ENCODE data around the gene SUN1. TPM values are rescaled to one million over a fixed set of nuclear protein-coding genes. Genes with fewer than 3 reads are reported as not detected.

Gene SUN1, protein sequence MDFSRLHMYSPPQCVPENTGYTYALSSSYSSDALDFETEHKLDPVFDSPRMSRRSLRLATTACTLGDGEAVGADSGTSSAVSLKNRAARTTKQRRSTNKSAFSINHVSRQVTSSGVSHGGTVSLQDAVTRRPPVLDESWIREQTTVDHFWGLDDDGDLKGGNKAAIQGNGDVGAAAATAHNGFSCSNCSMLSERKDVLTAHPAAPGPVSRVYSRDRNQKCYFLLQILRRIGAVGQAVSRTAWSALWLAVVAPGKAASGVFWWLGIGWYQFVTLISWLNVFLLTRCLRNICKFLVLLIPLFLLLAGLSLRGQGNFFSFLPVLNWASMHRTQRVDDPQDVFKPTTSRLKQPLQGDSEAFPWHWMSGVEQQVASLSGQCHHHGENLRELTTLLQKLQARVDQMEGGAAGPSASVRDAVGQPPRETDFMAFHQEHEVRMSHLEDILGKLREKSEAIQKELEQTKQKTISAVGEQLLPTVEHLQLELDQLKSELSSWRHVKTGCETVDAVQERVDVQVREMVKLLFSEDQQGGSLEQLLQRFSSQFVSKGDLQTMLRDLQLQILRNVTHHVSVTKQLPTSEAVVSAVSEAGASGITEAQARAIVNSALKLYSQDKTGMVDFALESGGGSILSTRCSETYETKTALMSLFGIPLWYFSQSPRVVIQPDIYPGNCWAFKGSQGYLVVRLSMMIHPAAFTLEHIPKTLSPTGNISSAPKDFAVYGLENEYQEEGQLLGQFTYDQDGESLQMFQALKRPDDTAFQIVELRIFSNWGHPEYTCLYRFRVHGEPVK
- 128 TPM for polyA plus RNA-seq
- long read RNA-seq, donor 1, partial matches to known transcripts = 0 of 4 reads
- long read RNA-seq, donor 1, other reads (novel, unspliced or antisense) = 0 of 4 reads
- long read RNA-seq, donor 2, full-length matches to known transcripts = 9 of 28 reads
- long read RNA-seq, donor 2, partial matches to known transcripts = 19 of 28 reads
- long read RNA-seq, donor 2, other reads (novel, unspliced or antisense) = 0 of 28 reads
- long read RNA-seq, donor 3, partial matches to known transcripts = 16 of 20 reads
- long read RNA-seq, donor 3, other reads (novel, unspliced or antisense) = 0 of 20 reads
- long read RNA-seq, donor 4, partial matches to known transcripts = 6 of 6 reads
- long read RNA-seq, donor 4, other reads (novel, unspliced or antisense) = 0 of 6 reads
- long read RNA-seq, donor 5, full-length matches to known transcripts = 3 of 3 reads
- long read RNA-seq, donor 5, partial matches to known transcripts = 0 of 3 reads
- long read RNA-seq, donor 5, other reads (novel, unspliced or antisense) = 0 of 3 reads
- long read RNA-seq, donor 6, partial matches to known transcripts = 0 of 5 reads
- long read RNA-seq, donor 6, other reads (novel, unspliced or antisense) = 0 of 5 reads
- long read RNA-seq, donor 7, partial matches to known transcripts = 0 of 2 reads
- long read RNA-seq, donor 7, other reads (novel, unspliced or antisense) = 0 of 2 reads
- long read RNA-seq, donor 8, partial matches to known transcripts = 24 of 46 reads
- long read RNA-seq, donor 8, other reads (novel, unspliced or antisense) = 17 of 46 reads
- long read RNA-seq, donor 9, partial matches to known transcripts = 0 of 7 reads
- long read RNA-seq, donor 9, other reads (novel, unspliced or antisense) = 0 of 7 reads
- long read RNA-seq, donor 10, full-length matches to known transcripts = 3 of 9 reads
- long read RNA-seq, donor 10, partial matches to known transcripts = 6 of 9 reads
- long read RNA-seq, donor 10, other reads (novel, unspliced or antisense) = 0 of 9 reads
- long read RNA-seq, donor 11, partial matches to known transcripts = 0 of 4 reads
- long read RNA-seq, donor 11, other reads (novel, unspliced or antisense) = 0 of 4 reads

DNA sequence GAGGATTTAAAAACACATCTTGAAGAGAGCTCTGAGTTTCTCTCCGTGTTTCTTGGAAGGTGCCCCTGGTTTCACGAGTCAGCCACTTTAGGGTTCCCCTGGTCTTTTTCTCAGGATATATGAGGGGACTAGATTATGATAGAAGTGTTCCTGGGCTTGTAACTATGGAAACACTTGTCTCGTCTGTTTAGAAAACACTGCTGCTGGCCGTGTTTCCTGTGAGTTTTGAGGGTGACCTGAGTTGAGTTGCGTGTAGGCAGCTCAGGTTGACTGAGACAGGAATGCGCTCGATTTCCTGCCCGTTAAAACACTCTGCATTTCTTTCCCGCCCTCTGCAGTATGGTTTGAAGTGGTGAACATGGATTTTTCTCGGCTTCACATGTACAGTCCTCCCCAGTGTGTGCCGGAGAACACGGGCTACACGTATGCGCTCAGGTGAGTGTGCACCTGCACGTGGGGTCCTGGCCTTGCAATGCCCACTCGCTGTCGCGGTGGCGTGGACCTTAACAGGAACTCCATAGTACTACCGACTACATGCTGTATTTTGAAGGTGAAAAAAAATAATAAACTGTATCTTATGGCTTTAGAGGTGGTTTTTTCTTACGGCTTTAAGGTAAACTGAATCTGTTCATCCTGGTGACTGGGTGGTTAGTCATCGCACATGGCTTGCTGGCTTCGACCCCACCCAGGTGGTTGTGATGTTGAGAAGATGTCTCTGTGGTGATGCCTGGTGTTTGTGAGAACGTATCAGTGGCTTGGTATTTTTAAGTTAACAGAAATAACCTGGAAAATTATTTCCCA is at the start of gene SUN1:
Gene SUN1 (plus strand): TSS at position 310 of the 801 bp plus-strand sequence. CDS start 49 bp downstream, at position 359.
- Histone ChIP-seq H3K27ac (ENCODE audit: low read length) (peak within 1 kb of the TSS; percentile 46), H3K4me3 (ENCODE audit: low read length) (no peak within 1 kb of the TSS), H3K36me3 (ENCODE audit: control insufficient read depth, insufficient read depth, low read length) (peaks cover 30% of the 10 kb centered on the region), H3K4me1 (ENCODE audit: control insufficient read depth, insufficient read depth, low read length) (peaks cover 6% of the 10 kb centered on the region), H3K9me3 (ENCODE audit: control insufficient read depth, low read depth, low read length) (no peaks in the 10 kb centered on the region), H3K27me3 (ENCODE audit: control insufficient read depth, insufficient read depth, low read length) (no peaks in the 10 kb centered on the region)
- no peak for DNase-seq
- 40% methylated on average over 1 of the region's 24 CpGs for WGBS (ENCODE audit: insufficient coverage, low lambda C conversion rate)

DNA sequence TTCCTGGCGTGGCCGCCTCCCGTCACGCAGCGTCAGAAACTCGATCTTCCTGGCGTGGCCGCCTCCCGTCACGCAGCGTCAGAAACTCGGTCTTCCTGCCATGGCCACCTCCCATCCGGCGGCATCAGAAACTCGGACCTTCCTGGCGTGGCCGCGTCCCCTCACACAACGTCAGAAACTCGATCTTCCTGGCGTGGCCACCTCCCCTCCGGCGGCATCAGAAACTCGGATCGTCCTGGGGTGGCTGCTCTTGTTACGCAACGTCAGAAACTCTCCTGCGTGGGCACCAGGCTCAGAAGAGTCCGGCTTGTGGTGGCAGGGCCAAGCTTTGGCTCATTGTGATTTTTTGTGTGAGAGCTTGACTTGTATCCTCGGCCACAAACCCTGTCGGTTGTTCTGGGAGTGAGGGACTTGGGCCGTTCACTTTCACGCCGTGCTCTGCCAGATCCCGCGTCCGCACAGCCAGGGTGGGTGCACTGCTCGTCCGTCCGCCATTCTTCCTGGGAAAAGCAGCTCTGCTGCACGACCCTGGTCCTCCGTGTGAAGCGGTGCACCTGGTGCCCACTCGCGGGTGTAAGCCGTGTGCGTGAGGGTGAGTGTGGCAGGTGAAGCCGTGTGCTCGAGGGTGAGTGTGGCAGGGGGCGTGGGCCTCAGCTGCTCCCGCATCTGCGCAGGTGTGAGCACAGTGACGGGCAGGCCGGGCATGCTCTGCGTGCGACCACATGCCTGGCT is 49.4 kb upstream of the SUN1 start:
- WGBS (ENCODE audit: insufficient coverage, low lambda C conversion rate) = 93% methylated on average over 3 of the region's 56 CpGs
- Histone ChIP-seq H3K9me3 (ENCODE audit: control insufficient read depth, low read depth, low read length) (peaks cover 11% of the 10 kb centered on the region), H3K4me1 (ENCODE audit: control insufficient read depth, insufficient read depth, low read length) (no peaks in the 10 kb centered on the region), H3K36me3 (ENCODE audit: control insufficient read depth, insufficient read depth, low read length) (peaks cover 75% of the 10 kb centered on the region), H3K27me3 (ENCODE audit: control insufficient read depth, insufficient read depth, low read length) (no peaks in the 10 kb centered on the region), H3K27ac (ENCODE audit: low read length) (no peak overlapping the region), H3K4me3 (ENCODE audit: low read length) (no peak overlapping the region)
- no peak for DNase-seq

DNA sequence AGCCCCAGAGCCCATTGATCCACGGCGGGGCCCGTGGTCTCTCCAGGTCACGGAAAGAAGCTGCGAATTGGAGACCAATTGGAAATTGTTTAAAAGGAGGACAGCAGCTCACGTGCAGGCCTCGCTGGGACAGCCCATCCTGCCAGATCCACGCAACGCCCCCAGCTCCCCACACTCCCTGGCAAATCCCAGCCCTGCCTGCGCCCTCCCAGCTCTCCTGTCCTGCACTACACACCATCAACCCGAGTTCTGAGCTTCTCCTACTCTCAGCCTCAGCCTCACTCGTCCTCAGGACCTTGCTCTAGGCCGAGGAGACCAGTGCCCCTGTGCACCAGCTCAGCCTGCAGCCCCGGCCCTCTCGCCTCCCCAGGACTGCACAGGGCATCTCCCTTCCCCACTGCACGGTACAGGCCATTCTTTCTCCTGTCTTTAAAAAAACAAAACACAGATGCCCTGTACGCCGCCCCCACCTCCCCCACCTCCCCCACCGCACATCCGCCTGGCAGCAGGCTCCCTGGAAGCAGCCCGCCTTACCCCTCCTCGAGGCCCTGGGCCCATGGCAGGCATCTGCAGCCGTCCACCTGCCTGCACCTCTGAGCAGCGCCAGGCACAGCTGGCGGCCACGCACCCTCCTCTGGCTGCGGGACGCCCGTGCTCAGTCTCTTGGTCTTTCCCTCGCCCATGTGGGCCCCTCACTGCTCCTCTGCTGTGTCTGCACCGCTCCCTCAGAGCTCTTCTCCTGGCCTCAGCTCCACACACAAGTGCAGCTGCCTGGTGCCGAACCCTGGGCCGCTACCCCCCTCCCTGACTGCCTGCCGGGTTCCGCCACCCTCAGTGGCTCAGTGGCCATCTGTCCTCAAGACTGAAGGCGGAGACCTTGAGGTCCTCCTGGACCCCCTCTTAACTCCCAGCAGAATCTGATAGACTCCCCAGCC is 48.5 kb upstream of the SUN1 start:
- H3K4me1 ChIP-seq (ENCODE audit: control insufficient read depth, insufficient read depth, low read length) = no peaks in the 10 kb centered on the region
- WGBS (ENCODE audit: insufficient coverage, low lambda C conversion rate) = no CpG with 5 or more reads among the region's 36 CpGs
- H3K9me3 ChIP-seq (ENCODE audit: control insufficient read depth, low read depth, low read length) = peaks cover 11% of the 10 kb centered on the region
- H3K27me3 ChIP-seq (ENCODE audit: control insufficient read depth, insufficient read depth, low read length) = no peaks in the 10 kb centered on the region
- no peak overlapping the region for H3K27ac ChIP-seq (ENCODE audit: low read length)
- H3K4me3 ChIP-seq (ENCODE audit: low read length) = no peak overlapping the region
- no peak for DNase-seq
- peaks cover 69% of the 10 kb centered on the region for H3K36me3 ChIP-seq (ENCODE audit: control insufficient read depth, insufficient read depth, low read length)

DNA sequence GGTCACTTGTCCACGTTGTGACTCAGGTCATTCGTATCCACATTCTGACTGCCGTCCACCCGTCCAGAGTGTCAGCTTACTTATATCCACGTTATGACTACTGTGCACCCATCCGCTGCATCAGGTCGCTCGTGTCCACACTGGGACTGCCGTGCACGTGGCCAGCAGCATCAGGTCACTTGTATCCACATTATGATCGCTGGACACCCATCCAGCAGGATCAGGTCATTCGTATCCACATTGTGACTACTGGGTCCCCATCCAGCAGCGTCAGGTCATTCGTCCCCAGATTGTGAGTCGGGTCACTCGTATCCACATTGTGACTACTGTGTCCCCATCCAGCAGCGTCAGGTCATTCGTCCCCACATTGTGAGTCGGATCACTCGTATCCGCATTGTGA is 47.3 kb upstream of the SUN1 start:
- Histone ChIP-seq H3K27ac (ENCODE audit: low read length) (no peak overlapping the region), H3K4me1 (ENCODE audit: control insufficient read depth, insufficient read depth, low read length) (no peaks in the 10 kb centered on the region), H3K9me3 (ENCODE audit: control insufficient read depth, low read depth, low read length) (peaks cover 10% of the 10 kb centered on the region), H3K4me3 (ENCODE audit: low read length) (no peak overlapping the region), H3K27me3 (ENCODE audit: control insufficient read depth, insufficient read depth, low read length) (no peaks in the 10 kb centered on the region), H3K36me3 (ENCODE audit: control insufficient read depth, insufficient read depth, low read length) (peaks cover 60% of the 10 kb centered on the region)
- WGBS (ENCODE audit: insufficient coverage, low lambda C conversion rate) = no CpG with 5 or more reads among the region's 21 CpGs
- no peak for DNase-seq

DNA sequence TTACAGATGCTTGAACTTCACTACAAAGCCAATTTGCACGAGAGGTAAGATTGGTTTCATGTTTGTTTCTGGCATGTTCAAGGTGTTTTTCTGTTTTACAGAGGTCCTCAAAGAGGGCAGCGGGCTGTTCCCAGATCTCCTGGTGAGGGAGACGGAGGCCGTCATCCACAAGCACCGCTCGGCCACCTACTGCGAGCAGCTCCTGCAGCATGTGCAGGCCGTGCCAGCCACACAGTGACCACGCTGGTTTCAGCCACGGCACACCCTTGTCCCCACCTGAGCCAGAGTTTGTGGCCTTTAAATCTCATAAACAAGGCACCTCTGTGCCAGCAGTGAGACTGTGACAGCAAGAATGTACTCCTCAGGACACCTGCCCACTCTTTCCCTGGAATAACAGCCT is 46.9 kb upstream of the SUN1 start:
- H3K4me1 ChIP-seq (ENCODE audit: control insufficient read depth, insufficient read depth, low read length) = no peaks in the 10 kb centered on the region
- H3K27ac ChIP-seq (ENCODE audit: low read length) = no peak overlapping the region
- H3K27me3 ChIP-seq (ENCODE audit: control insufficient read depth, insufficient read depth, low read length) = no peaks in the 10 kb centered on the region
- no peak overlapping the region for H3K4me3 ChIP-seq (ENCODE audit: low read length)
- H3K9me3 ChIP-seq (ENCODE audit: control insufficient read depth, low read depth, low read length) = peaks cover 9% of the 10 kb centered on the region
- peaks cover 58% of the 10 kb centered on the region for H3K36me3 ChIP-seq (ENCODE audit: control insufficient read depth, insufficient read depth, low read length)
- no CpG with 5 or more reads among the region's 10 CpGs for WGBS (ENCODE audit: insufficient coverage, low lambda C conversion rate)
- DNase-seq = no peak

DNA sequence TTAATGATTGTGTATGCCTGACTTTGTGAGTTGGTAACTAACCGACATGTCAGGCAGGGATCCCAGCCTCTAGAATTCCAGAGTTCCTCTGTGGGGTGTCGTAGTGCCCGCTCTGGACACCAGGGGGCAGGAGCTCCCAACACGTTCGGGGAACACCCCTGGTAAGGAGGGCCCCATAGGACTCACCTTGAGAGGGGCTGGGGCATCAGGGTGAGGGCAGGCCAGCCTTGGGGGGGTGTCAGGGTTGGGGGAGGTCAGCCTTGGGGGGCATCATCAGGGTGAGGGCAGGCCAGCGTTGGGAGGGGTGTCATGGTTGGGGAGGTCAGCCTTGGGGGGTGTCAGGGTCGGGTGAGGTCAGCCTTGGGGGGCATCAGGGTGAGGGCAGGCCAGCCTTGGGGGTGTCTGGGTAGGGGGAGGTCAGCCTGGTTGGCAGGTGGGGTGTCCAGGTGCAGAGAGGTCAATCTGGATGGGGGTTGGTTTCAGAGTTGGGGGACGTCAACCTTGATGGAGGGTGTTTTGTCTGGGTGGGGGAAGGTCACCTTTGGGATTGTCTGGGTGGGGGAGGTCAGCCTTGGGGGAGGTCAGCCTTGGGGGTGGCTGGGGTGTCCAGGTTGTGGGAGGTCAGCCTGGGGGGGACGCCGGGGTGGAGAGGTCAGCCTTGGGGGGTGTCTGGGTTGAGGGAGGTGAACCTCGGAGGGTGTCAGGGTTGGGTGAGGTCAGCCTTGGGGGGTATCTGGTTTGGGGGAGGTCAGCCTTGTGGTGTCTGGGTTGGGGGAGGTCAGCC is 45.6 kb upstream of the SUN1 start:
- DNase-seq = peak in 1 of 2 donors; percentile 51
- Histone ChIP-seq H3K9me3 (ENCODE audit: control insufficient read depth, low read depth, low read length) (peaks cover 9% of the 10 kb centered on the region), H3K27ac (ENCODE audit: low read length) (no peak overlapping the region), H3K4me1 (ENCODE audit: control insufficient read depth, insufficient read depth, low read length) (no peaks in the 10 kb centered on the region), H3K4me3 (ENCODE audit: low read length) (no peak overlapping the region), H3K27me3 (ENCODE audit: control insufficient read depth, insufficient read depth, low read length) (no peaks in the 10 kb centered on the region), H3K36me3 (ENCODE audit: control insufficient read depth, insufficient read depth, low read length) (peaks cover 51% of the 10 kb centered on the region)
- WGBS (ENCODE audit: insufficient coverage, low lambda C conversion rate) = no CpG with 5 or more reads among the region's 11 CpGs

DNA sequence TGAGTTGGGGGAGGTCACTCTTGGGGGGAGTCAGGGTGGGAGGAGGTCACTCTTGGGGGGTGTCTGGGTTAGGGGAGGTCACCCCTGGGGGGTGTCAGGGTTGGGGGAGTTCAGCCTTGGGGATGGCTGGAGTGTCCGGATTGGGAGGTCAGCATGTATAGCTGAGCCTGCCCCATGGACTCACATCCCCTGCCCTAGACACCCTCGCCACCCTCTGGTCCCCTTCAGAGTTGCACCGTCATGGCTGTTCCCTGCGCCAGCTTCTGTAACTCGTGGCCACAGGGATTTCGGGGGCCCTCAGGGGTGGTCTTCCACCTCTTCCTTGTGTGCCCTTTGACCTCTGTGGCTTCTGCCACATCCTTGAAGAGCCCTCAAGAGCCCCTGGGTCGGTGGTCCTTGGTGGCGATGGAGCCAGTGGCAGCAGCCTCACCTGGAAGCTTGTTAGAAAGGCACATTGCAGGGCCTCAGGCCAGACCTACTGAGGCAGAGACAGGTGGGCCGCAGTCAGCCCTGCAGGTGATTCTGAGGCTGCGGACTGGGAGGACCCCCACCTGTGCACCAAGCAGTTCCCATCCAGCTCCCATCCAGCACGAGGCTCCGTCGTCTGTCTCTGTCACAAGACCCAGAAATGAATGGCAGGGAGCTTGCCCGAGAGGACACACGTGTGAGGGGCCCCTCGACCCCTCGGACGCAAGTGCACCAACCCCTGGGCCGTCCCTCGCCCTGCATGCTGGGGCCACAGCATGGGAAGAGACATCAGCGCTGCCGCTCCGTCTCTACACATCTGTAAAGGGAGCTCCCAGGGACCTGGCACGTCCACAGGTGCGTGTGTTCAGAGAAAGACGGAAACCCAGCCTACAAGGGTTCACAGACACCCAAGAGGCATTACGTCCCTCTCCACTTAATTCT is 44.7 kb upstream of the SUN1 start:
- no peak overlapping the region for H3K4me3 ChIP-seq (ENCODE audit: low read length)
- peaks cover under 1% of the 10 kb centered on the region for H3K9me3 ChIP-seq (ENCODE audit: control insufficient read depth, low read depth, low read length)
- WGBS (ENCODE audit: insufficient coverage, low lambda C conversion rate) = no CpG with 5 or more reads among the region's 27 CpGs
- H3K27me3 ChIP-seq (ENCODE audit: control insufficient read depth, insufficient read depth, low read length) = no peaks in the 10 kb centered on the region
- no peak overlapping the region for H3K27ac ChIP-seq (ENCODE audit: low read length)
- no peaks in the 10 kb centered on the region for H3K4me1 ChIP-seq (ENCODE audit: control insufficient read depth, insufficient read depth, low read length)
- DNase-seq = no peak
- H3K36me3 ChIP-seq (ENCODE audit: control insufficient read depth, insufficient read depth, low read length) = peaks cover 42% of the 10 kb centered on the region

Measured in large intestine (tissue), 12 donors.